ENCODE measurements around the gene PIK3R1. TPM values are rescaled to one million over a fixed set of nuclear protein-coding genes. Genes with fewer than 3 reads are reported as not detected.

Gene PIK3R1
- total RNA-seq, 1 donor from 2014 or later = 52.2 TPM

DNA sequence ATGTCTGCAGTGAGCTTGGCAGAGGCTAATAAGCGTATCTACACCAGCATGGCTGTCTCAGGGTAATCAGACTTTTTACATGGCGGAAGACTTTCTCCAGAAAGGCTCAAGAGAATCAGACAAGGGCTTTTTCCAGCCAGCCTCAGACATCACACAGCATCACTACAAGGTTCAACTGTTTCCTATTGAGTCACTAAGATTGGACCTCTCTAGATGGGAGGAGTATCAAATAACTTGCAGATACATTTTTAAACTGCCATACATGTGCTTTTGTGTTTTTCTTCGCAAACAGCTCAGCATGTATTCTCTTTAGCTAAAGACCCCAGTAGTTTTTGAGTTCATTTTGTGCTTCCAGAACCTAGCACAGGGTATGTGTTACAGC lies 22.9 kb upstream of the PIK3R1 start:
- no peak for ATAC-seq (ENCODE audit: low read depth)
- H3K4me3 Mint-ChIP-seq = no peak overlapping the region
- DNase-seq = no peak
- H3K9me3 Mint-ChIP-seq = no peaks in the 10 kb centered on the region
- TF ChIP-seq, protein P1, sequence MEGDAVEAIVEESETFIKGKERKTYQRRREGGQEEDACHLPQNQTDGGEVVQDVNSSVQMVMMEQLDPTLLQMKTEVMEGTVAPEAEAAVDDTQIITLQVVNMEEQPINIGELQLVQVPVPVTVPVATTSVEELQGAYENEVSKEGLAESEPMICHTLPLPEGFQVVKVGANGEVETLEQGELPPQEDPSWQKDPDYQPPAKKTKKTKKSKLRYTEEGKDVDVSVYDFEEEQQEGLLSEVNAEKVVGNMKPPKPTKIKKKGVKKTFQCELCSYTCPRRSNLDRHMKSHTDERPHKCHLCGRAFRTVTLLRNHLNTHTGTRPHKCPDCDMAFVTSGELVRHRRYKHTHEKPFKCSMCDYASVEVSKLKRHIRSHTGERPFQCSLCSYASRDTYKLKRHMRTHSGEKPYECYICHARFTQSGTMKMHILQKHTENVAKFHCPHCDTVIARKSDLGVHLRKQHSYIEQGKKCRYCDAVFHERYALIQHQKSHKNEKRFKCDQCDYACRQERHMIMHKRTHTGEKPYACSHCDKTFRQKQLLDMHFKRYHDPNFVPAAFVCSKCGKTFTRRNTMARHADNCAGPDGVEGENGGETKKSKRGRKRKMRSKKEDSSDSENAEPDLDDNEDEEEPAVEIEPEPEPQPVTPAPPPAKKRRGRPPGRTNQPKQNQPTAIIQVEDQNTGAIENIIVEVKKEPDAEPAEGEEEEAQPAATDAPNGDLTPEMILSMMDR (IDR thresholded peaks at IDR 0.05) = no peak
- POLR2A ChIA-PET = no interaction called here
- peaks cover 37% of the 10 kb centered on the region for H3K4me1 Mint-ChIP-seq
- no peaks in the 10 kb centered on the region for H3K36me3 Mint-ChIP-seq (ENCODE audit: low read depth)
- intact Hi-C loops (cut with micrococcal nuclease) = loop anchor here (10.0 kb wide), 1 partner anchor 52 kb away; no protein-coding TSS in a partner anchor
- H3K27me3 Mint-ChIP-seq = no peaks in the 10 kb centered on the region
- H3K27ac Mint-ChIP-seq = no peak overlapping the region
- CTCF ChIA-PET = no interaction called here

DNA sequence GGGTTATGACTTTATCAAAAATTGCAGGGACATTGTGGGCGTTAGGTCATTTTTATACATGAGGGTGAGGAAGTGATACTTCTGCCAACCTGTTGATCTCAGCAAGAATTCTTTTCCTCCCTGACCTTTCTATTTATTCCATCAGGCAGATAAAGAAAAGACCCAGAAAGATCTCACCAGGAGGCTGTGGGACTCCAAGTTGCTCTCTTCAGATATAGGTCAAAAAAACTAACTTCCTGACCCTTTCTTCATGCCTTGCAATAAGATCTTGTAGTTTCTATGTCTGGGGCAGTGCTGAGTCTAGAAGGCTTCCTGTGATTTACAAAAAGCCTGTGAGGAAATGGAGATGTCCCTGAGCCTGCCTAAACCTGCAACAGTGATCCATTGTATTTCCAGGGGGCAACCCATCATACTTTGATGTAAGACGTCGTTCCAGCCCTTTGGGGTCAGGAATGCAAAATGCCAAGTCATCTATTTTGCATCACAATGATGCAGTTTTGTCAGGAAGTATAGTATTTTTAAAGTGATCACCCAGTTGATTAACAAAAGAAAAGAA lies 22.0 kb upstream of the PIK3R1 start:
- POLR2A ChIA-PET = interaction anchor here (4.3 kb wide), 1 partner anchor 22 kb away, joined by 22 read pairs; the partner anchor contains the start of gene PIK3R1
- Mint-ChIP-seq H3K27me3 (no peaks in the 10 kb centered on the region), H3K36me3 (ENCODE audit: low read depth) (no peaks in the 10 kb centered on the region), H3K27ac (no peak overlapping the region), H3K4me1 (peaks cover 40% of the 10 kb centered on the region), H3K4me3 (no peak overlapping the region), H3K9me3 (no peaks in the 10 kb centered on the region)
- TF ChIP-seq, protein P1 (IDR thresholded peaks at IDR 0.05) = no peak
- CTCF ChIA-PET = interaction anchor here (1.2 kb wide), 1 partner anchor 23 kb away, joined by 3 read pairs; the partner anchor contains the start of gene PIK3R1
- intact Hi-C loops (cut with micrococcal nuclease) = loop anchor here (10.0 kb wide), 1 partner anchor 51 kb away; no protein-coding TSS in a partner anchor
- DNase-seq (no peak), ATAC-seq (ENCODE audit: low read depth) (no peak)

DNA sequence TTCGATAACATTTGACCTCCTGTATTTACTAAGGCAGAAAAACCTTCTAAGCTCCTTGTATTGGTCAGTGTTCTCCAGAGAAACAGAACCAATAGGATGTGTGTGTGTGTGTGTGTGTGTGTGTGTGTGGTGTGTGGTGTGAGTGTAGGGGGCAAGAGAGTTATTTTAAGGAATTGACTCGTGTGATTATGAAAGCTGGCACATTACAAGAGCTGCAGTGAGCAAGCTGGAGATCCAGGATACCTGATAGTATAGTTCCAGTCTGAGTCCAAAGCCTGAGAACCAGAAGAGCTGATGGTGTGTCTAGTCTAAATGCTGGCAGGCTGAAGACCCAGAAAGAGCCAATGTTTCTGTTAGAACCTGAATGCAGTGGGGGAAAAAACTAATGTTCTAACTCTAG lies 21.2 kb upstream of the PIK3R1 start:
- H3K36me3 Mint-ChIP-seq (ENCODE audit: low read depth) = no peaks in the 10 kb centered on the region
- ChIA-PET POLR2A (interaction anchor here (4.3 kb wide), 1 partner anchor 21 kb away, joined by 22 read pairs; the partner anchor contains the start of gene PIK3R1), CTCF (interaction anchor here (1.2 kb wide), 1 partner anchor 22 kb away, joined by 3 read pairs; the partner anchor contains the start of gene PIK3R1)
- H3K27me3 Mint-ChIP-seq = no peaks in the 10 kb centered on the region
- no peak for ATAC-seq (ENCODE audit: low read depth)
- TF ChIP-seq, protein P1 (IDR thresholded peaks at IDR 0.05) = no peak
- intact Hi-C loops (cut with micrococcal nuclease) = loop anchor here (10.0 kb wide), 1 partner anchor 50 kb away; no protein-coding TSS in a partner anchor
- no peak for DNase-seq
- no peak overlapping the region for H3K27ac Mint-ChIP-seq
- H3K4me1 Mint-ChIP-seq = peaks cover 39% of the 10 kb centered on the region
- H3K9me3 Mint-ChIP-seq = no peaks in the 10 kb centered on the region
- H3K4me3 Mint-ChIP-seq = no peak overlapping the region

DNA sequence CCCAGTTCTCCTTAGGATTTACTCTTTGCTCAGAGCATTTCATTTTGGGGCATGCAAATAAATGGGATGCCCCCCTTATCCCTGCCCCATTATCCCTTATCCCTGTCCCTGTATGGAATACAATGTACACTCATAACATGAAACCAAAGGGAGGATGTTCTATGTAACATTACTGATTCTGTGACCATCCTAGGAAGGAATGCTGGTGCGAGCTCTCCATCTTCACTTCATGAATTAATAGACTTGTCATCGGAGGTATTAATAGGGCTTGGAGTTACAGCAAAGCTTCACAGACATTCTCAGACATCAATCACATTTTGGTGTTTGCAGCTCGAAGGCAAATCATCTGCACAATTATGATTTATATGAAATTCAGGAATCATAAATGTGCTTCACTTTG lies 20.4 kb upstream of the PIK3R1 start:
- Mint-ChIP-seq H3K27ac (no peak overlapping the region), H3K27me3 (no peaks in the 10 kb centered on the region), H3K4me1 (peaks cover 39% of the 10 kb centered on the region), H3K4me3 (no peak overlapping the region), H3K36me3 (ENCODE audit: low read depth) (no peaks in the 10 kb centered on the region), H3K9me3 (no peaks in the 10 kb centered on the region)
- ChIA-PET POLR2A (interaction anchor here (4.3 kb wide), 1 partner anchor 21 kb away, joined by 22 read pairs; the partner anchor contains the start of gene PIK3R1), CTCF (interaction anchor here (1.2 kb wide), 1 partner anchor 21 kb away, joined by 3 read pairs; the partner anchor contains the start of gene PIK3R1)
- DNase-seq = no peak
- intact Hi-C loops (cut with micrococcal nuclease) = loop anchor here (5.0 to 10.0 kb wide), 2 partner anchors 50 to 153 kb away; no protein-coding TSS in a partner anchor
- TF ChIP-seq, protein P1 (IDR thresholded peaks at IDR 0.05) = no peak
- no peak for ATAC-seq (ENCODE audit: low read depth)

- Mint-ChIP-seq H3K9me3 (no peaks in the 10 kb centered on the region), H3K4me1 (peaks cover 39% of the 10 kb centered on the region), H3K27me3 (no peaks in the 10 kb centered on the region), H3K36me3 (ENCODE audit: low read depth) (no peaks in the 10 kb centered on the region), H3K27ac (peak overlapping the region; percentile 3), H3K4me3 (peak overlapping the region; percentile 0)
- ChIA-PET POLR2A (interaction anchor here (4.3 kb wide), 1 partner anchor 19 kb away, joined by 22 read pairs; the partner anchor contains the start of gene PIK3R1), CTCF (interaction anchor here (0.6 kb wide), 1 partner anchor 18 kb away, joined by 3 read pairs; the partner anchor contains the start of gene PIK3R1)
- DNase-seq = peak; percentile 21
- intact Hi-C loops (cut with micrococcal nuclease) = loop anchor here (1.0 to 10.0 kb wide), 4 partner anchors 18 to 155 kb away; partner anchors contain the start of gene PIK3R1
- TF ChIP-seq, protein P1 (IDR thresholded peaks at IDR 0.05) = no peak
- peak; percentile 99 for ATAC-seq (ENCODE audit: low read depth)
Measured at GRCh38 chr5:68196876-68197275, 18.7 kb upstream of the PIK3R1 start.

Data from activated B cell treated with CpG ODN at 0.5 μM for 24 hours (primary cell).